RPMI8226 (cell line): ENCODE data around the gene ASCC2.

Experiments used
- DNase-seq: peaks from one replicate; pipeline ENCODE4 v3.0.0-alpha.2; 2015

The ASCC2 gene

DNA sequence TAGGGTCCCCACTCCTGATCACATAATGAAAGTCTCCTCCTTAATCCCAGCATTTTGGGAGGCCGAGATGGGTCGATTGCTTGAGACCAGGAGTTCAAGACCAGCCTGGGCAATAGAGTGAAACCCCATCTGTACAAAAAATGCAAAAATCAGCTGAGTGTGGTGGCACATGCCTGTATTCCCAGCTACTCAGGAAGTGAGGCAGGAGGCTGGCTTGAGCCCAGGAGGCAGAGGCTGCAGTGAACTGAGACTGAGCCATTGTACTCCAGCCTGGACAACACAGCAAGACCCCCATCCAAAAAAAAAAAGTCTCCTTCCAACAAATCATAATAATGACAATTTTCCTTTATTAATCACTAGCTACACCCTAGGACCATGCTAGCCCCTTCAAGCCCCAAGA lies 86.4 kb downstream of the ASCC2 start:
- no peak for DNase-seq

DNA sequence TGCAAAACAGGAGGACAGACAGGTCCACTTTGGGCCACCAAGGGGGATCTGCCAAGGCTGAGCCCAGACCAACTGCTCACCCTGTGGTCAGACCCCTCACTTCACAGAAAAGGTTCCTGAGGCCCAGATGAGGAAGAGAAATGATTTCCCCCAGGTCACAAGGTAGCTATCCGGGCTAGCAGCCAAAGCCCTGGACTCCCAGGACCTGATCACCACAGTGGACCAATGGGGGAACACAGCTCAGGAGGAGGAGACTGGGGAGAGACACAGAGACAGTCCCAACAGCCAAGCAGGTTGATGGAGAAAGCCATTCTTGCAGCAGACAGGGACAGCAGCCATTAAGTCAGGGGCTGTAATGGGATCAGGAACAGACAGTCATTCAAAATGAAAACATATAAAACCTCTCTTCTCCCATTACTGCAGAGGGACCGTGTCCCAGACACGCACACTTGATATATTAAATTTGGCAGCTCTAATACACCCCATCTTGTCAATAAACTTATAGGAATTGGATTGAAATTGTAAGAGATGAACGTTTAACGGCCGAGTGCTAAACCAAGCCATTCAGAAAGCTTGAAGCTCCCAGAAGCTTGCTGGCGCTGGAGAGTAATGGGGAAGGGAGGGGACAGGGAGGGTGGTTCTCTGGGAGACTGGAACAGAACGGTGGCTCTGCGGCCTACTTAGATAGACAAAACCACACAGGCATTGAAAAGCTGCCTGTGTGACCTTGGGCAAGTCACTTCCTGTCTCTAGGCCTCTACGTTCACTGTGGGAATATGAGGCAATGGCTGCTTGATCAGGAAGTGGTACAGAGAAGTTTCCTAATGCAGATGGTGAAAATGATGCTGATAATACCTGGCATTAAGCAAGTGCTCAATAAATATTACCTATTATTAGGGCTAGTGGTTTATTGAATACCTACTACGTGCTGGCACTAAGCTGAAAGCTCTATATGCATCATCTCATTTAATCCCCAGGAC lies 87.2 kb downstream of the ASCC2 start:
- DNase-seq: no peak

DNA sequence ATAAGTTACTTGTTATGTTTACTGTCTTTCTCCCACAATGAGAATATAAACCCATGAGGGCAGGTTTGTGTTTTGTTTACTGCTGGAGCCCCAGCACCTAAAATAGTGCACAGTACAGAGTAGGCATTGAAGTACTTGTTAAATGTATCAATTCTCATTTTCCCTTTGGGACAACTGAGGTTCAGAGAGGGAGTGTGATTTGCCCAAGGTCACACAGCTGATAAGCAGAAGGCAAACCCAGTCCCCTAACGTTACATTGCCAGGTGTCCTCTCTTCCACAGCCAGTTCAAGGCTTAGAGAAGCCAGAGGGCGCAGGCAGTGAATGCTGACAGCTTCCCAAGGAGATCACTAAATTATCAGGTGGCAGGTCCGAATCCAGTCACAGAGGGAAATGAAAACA lies 88.0 kb downstream of the ASCC2 start:
- no peak for DNase-seq

DNA sequence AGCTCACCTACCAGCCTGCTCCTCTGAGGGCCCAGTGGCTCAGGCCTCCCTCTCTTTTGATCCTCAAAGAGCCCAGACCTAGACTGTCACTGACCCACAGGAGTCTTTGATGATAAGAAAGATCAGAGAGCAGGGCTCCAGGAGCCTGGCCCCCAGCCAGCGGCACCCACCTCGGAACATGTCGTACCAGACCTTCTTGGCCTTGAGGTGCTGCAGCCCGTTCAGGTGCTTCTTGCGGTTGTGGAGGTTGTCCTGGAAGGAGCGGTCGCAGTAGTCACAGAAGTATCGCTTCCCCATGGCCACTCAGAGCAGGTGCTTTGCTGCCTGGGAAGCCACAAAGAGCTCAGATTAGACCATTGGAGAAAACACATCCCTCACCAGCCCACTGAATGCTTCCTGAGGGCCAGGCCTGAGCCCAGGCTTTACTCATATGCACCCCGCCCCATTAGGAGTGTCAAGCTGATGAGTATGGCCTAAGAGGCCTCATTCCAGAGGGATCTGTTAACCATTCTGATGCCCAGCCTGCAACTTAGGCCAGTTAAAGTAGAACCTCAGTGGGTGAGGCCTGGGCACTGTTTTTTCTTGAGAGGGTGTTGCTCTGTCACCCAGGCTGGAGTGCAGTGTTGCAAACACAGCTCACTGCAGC lies 89.7 kb downstream of the ASCC2 start:
- DNase-seq: no peak

DNA sequence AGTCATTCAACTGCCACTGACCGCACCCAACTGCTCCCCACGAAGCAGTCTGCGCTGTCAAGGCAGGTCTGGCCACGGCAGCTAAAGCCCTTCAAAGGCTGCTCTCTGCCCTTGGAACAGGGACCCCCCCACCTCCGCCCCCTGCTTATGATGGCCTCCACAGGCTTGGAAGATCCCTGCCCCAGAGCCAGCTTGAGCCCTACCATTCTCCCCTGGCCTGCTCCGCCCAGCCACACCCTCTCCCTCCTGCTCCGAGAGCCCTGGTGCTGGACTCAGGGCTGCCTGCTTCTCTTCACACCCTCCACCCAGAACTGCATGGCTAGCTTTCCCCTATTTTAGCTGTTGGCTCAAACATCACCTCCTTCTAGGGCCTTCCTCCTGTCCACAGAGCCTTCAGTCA lies 90.2 kb downstream of the ASCC2 start:
- DNase-seq: no peak

DNA sequence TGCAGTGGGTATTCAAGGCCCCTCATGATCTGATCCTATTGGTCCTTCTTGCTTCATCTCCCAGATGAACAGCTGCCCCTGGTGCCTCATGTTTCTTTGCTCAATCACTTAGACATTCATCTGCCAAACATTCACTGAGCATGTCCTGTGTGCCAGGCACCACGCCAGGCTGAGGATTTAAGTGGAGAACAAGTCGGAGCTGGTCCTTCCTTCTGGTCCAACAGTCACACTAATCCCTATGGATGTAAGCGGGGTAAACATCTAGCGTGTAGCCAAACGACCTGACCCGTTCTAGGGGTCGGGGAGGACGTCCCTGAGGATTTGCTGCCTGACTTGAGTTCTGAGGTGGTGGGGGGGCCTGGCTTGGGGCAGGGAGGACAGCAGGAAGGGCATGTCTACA lies 93.2 kb downstream of the ASCC2 start:
- DNase-seq: no peak

DNA sequence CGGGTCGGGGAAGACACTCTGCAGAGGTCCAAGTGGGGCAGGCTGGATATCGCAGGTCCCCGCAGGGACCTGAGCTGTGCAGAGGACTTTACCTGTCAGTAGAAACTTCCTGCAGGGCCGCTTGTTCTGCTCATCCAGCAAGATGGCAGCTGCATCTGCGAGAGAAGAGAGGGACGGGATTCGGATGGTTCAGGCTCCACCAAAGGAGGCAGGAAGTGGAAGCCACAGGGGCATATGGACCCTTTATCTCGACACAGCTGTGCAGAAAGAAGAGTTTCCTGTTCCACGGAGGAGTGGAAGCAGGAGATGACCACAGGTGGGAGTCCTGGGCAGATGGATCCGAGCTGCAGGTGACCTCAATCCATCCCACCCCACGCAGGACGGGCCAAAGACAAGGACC lies 95.7 kb downstream of the ASCC2 start:
- DNase-seq: no peak

DNA sequence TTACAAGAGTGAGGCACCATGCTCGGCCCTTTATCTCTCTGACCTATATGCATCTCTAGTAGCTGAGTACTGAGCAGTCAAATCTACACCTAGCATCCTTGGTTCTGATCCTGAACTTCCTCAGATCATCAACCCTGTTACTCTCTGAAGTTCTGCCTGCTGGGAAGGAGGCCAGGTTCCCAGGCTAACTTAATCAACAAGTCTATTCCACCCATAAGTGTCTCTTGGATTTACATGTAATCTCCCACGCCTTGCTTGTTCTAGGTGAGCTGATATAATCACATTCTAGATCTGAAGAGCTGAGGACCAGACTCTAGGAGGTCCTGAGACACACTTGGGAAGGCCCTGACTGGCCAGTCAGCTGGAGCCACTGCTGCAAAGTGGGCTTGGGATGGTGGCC lies 96.1 kb downstream of the ASCC2 start:
- DNase-seq: no peak

DNA sequence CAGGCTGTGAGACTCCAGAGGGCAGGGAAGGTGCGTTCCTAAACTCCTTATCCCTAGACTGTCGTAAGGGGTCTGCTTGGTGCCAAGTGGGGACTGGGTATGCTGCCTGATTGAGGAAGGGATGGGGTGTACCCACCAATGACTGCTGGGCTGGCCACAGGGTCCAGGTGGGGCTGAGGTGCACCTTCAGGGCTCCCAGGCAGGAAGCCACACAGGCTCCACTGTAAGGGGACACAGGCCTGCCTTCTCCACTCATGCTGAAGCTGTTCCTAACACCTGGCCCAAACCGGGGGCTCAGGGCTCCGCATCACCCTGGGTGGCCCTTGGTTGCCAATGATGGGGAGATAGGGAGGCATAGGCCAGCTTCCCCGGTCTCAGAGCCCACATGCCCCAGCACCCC lies 97.9 kb downstream of the ASCC2 start:
- DNase-seq: no peak

DNA sequence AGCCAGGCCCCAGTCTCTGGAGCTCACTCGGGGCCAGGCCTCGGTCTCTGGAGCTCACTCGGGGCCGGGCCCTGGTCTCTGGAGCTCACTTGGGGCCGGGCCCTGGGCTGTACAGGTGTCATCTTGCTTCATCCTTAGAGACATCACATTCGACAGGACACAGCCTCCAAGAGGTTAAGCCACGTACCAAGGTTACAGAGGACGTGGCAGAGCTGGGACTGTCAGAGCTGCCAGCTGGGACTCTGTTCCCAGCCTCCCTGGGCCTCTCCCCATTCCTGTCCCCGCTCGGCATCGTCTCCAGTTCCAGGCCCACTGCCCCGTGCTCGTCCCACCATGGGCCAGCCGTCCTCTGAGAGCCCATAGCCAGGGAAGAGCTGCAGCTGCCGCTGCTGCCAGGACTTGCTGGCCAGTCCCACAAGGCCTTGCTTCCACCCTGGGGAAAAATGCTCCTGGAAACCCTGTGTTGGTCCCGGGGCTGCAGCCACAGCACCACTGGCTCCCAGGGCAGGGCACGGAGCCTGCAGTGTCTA lies 98.7 kb downstream of the ASCC2 start:
- DNase-seq: no peak
